Raji (cell line): ENCODE measurements around the gene FABP6.

Experiments
- POLR2A ChIP-seq: IDR thresholded peaks from 2 replicates; pipeline ENCODE4 v1.6.1; 2011; ENCODE audit warnings: low read depth, low read length, control low read depth; ENCODE audit not compliant: insufficient read depth

The FABP6 gene

GRCh38 chr5:160251406-160252155 is 22.3 kb downstream of the FABP6 start:
- no peak for TF ChIP-seq POLR2A

GRCh38 chr5:160252916-160253315 is 23.6 kb downstream of the FABP6 start:
- no peak for TF ChIP-seq POLR2A

- TF ChIP-seq POLR2A, result no peak
Observed at GRCh38 chr5:160253441-160253840, 24.1 kb downstream of the FABP6 start.

GRCh38 chr5:160254706-160255105 is 25.4 kb downstream of the FABP6 start:
- no peak for TF ChIP-seq POLR2A

GRCh38 chr5:160259341-160259740 is 30.0 kb downstream of the FABP6 start:
- no peak for TF ChIP-seq POLR2A

GRCh38 chr5:160260006-160260775 is 30.9 kb downstream of the FABP6 start:
- TF ChIP-seq POLR2A, result no peak

- TF ChIP-seq POLR2A, result no peak
Observed at GRCh38 chr5:160260881-160261815, 31.8 kb downstream of the FABP6 start.

GRCh38 chr5:160262151-160263074 is 33.1 kb downstream of the FABP6 start:
- TF ChIP-seq POLR2A, result no peak

GRCh38 chr5:160263326-160263855 is 34.1 kb downstream of the FABP6 start:
- no peak for TF ChIP-seq POLR2A

- TF ChIP-seq POLR2A, result no peak
Observed at GRCh38 chr5:160266044-160266443, 36.7 kb downstream of the FABP6 start.

- TF ChIP-seq POLR2A, result no peak
Observed at GRCh38 chr5:160266752-160267345, 37.5 kb downstream of the FABP6 start.

GRCh38 chr5:160268121-160268520 is 38.8 kb downstream of the FABP6 start:
- no peak for TF ChIP-seq POLR2A

- no peak for TF ChIP-seq POLR2A
Observed at GRCh38 chr5:160269017-160269416, 39.7 kb downstream of the FABP6 start.

GRCh38 chr5:160270704-160271103 is 41.4 kb downstream of the FABP6 start:
- TF ChIP-seq POLR2A, result no peak
